Erythroblast (primary cell): ENCODE results near the gene RIMBP2.

Experiments used
- GATA1 ChIP-seq: IDR thresholded peaks from 2 replicates; pipeline ENCODE4 v1.6.1; 2011; ENCODE audit warnings: low read depth, mild to moderate bottlenecking, control low read depth, low read length, moderate library complexity
- POLR2A ChIP-seq: IDR thresholded peaks from 2 replicates; pipeline ENCODE4 v1.6.1; 2011; ENCODE audit warnings: mild to moderate bottlenecking, low read length

GRCh38 chr12:130569521-130569920 lies 146.6 kb downstream of the RIMBP2 start:
- TF ChIP-seq POLR2A (no peak), GATA1 (no peak)
